Trophoblast cell (in vitro differentiated cells and primary cell): Measurements from ENCODE around the gene TBC1D9.

Experiments
- DNase-seq, 2 donors: peaks; one replicate each; pipeline ENCODE4 v3.0.0-alpha.2; 2016
- H2AFZ ChIP-seq: 2 replicates; pipeline ENCODE4 v1.6.1; 2013; ENCODE audit warnings: low read length, moderate library complexity, mild to moderate bottlenecking; ENCODE audit not compliant: insufficient read depth, poor library complexity
- H2AK5ac ChIP-seq: 2 replicates; pipeline ENCODE4 v1.6.1; 2013; ENCODE audit warnings: mild to moderate bottlenecking, low read length
- H2BK120ac ChIP-seq: 2 replicates; pipeline ENCODE4 v1.6.1; 2013; ENCODE audit warnings: low read length, mild to moderate bottlenecking, moderate library complexity; ENCODE audit not compliant: insufficient read depth, poor library complexity
- H2BK12ac ChIP-seq: 2 replicates; pipeline ENCODE4 v1.6.1; 2013; ENCODE audit warnings: mild to moderate bottlenecking, low read length, moderate library complexity
- H2BK5ac ChIP-seq: 2 replicates; pipeline ENCODE4 v1.6.1; 2013; ENCODE audit warnings: low read length, low read depth, moderate library complexity, mild to moderate bottlenecking; ENCODE audit not compliant: poor library complexity
- H3K14ac ChIP-seq: 2 replicates; pipeline ENCODE4 v1.6.1; 2013; ENCODE audit warnings: mild to moderate bottlenecking, low read length
- H3K18ac ChIP-seq: 2 replicates; pipeline ENCODE4 v1.6.1; 2013; ENCODE audit warnings: mild to moderate bottlenecking, low read length
- H3K23ac ChIP-seq: 2 replicates; pipeline ENCODE4 v1.6.1; 2013; ENCODE audit warnings: low read length
- H3K27ac ChIP-seq: 2 replicates; pipeline ENCODE4 v1.5.1; 2013; ENCODE audit warnings: low read depth, mild to moderate bottlenecking, inconsistent platforms, low read length, moderate library complexity
- H3K27me3 ChIP-seq: 2 replicates; pipeline ENCODE4 v1.6.1; 2013; ENCODE audit warnings: inconsistent platforms, mild to moderate bottlenecking, low read length, moderate library complexity; ENCODE audit not compliant: insufficient read depth
- H3K36me3 ChIP-seq, 2 experiments: 1 replicate in 1 of 2; 2 replicates in 1 of 2; pipeline ENCODE4 v1.6.1; 2013; ENCODE audit warnings: low read length in 2 of 2, mild to moderate bottlenecking in 2 of 2, moderate library complexity in 1 of 2; ENCODE audit not compliant: insufficient read depth in 2 of 2, control insufficient read depth in 1 of 2
- H3K4ac ChIP-seq: 2 replicates; pipeline ENCODE4 v1.6.1; 2013; ENCODE audit warnings: low read depth, mild to moderate bottlenecking, low read length, moderate library complexity
- H3K4me1 ChIP-seq, 2 experiments: 1 replicate in 1 of 2; 2 replicates in 1 of 2; pipeline ENCODE4 v1.6.1; 2013; ENCODE audit warnings: low read length in 2 of 2, mild to moderate bottlenecking in 2 of 2, moderate library complexity in 1 of 2; ENCODE audit not compliant: insufficient read depth in 2 of 2, control insufficient read depth in 1 of 2
- H3K4me2 ChIP-seq: 2 replicates; pipeline ENCODE4 v1.6.1; 2013; ENCODE audit warnings: inconsistent platforms, mild to moderate bottlenecking, low read length, moderate library complexity
- H3K4me3 ChIP-seq: 2 replicates; pipeline ENCODE4 v1.5.1; 2013; ENCODE audit warnings: mild to moderate bottlenecking, low read depth, low read length, inconsistent platforms
- H3K79me1 ChIP-seq: one replicate; pipeline ENCODE4 v1.6.1; 2013; ENCODE audit warnings: low read length
- H3K79me2 ChIP-seq: 2 replicates; pipeline ENCODE4 v1.6.1; 2013; ENCODE audit warnings: low read length, mild to moderate bottlenecking; ENCODE audit not compliant: control insufficient read depth, insufficient read depth, poor library complexity
- H3K9ac ChIP-seq: 2 replicates; pipeline ENCODE4 v1.6.1; 2013; ENCODE audit warnings: mild to moderate bottlenecking, low read length
- H3K9me3 ChIP-seq: 2 replicates; pipeline ENCODE4 v1.6.1; 2013; ENCODE audit warnings: low read depth, mild to moderate bottlenecking, control low read depth, inconsistent platforms, low read length; ENCODE audit not compliant: insufficient read depth
- H4K12ac ChIP-seq: 2 replicates; pipeline ENCODE4 v1.6.1; 2013; ENCODE audit warnings: low read depth, mild to moderate bottlenecking, low read length, moderate library complexity
- H4K8ac ChIP-seq: 2 replicates; pipeline ENCODE4 v1.6.1; 2013; ENCODE audit warnings: low read depth, mild to moderate bottlenecking, low read length, moderate library complexity
- H4K91ac ChIP-seq: one replicate; pipeline ENCODE4 v1.6.1; 2013; ENCODE audit warnings: low read depth, mild to moderate bottlenecking, low read length, moderate library complexity
- WGBS: extraction: QIAGEN DNeasy Blood & Tissue Kit; methylation state at CpG from one replicate; pipeline ENCODE4 v1.1.7; 2013; ENCODE audit warnings: missing lambda C conversion rate; ENCODE audit not compliant: insufficient read length, insufficient coverage; ENCODE audit errors: extremely low coverage; 5-methylcytosine and 5-hydroxymethylcytosine counted together

Gene TBC1D9

DNA sequence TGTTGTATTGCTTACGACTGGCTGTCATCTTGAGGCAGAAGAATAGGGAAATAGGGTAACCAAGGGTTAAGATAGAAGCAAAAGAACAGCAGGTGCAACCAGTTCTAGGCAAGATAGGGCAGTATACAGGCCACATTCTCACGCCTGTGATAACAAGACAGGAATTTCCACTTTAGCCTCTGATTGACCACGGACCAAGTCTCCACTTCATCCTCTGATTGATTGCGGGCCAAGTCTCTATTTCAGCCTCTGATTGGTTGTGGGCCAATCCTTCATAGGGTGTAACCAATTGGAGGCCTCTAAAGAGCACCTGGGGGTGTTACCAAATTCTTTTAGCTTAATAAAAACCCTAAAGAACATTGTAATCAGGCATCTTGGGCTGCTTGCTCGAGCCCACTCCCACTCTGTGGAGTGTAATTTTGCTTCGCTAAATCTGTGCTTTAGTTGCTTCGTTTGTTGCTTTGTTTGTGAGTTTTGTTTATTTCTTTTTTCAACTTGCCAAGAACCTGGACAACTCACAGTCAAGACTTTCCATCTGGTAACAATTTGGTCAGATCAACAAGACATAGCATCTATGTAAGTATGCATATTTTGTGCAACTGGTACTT, 8.7 kb upstream of the TBC1D9 start:
- Histone ChIP-seq H4K91ac (no peak overlapping the region), H2AK5ac (no peak overlapping the region), H3K27ac (no peak overlapping the region), H2BK120ac (no peak overlapping the region), H3K4me1 (peaks cover 0 to 2% of the 10 kb centered on the region in 2 experiments), H3K18ac (no peak overlapping the region), H4K8ac (no peak overlapping the region), H3K79me1 (peaks cover 2% of the 10 kb centered on the region), H3K14ac (no peak overlapping the region), H3K4me3 (no peak overlapping the region), H3K4ac (no peak overlapping the region), H3K4me2 (no peak overlapping the region), H3K23ac (no peak overlapping the region), H3K9me3 (no peaks in the 10 kb centered on the region), H2BK12ac (no peak overlapping the region), H3K79me2 (no peaks in the 10 kb centered on the region), H2BK5ac (no peak overlapping the region), H3K9ac (no peak overlapping the region), H3K27me3 (no peaks in the 10 kb centered on the region), H4K12ac (no peak overlapping the region), H3K36me3 (no peaks in the 10 kb centered on the region), H2AFZ (no peak overlapping the region)
- WGBS: no CpG with 5 or more reads among the region's 7 CpGs
- peak; percentile 40 to 79 for DNase-seq

DNA sequence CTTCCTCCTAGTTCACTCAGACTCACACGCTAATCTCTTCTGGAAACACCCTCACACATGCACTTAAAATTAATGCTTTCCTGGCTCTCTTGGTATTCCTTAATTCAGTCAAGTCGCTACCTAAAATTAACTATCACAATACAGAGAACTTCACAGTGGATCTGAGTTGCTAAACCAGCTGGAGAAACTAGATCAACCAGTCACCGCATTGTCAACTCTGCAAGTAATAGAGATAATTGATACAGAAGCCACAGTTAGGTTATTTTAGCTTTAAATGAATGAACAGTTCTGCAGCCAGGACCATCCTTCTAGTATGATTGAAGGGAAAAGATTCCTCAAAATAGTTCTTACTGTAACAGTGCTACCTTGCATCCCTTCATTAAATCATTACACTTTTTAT, 6.0 kb upstream of the TBC1D9 start:
- Histone ChIP-seq H3K36me3 (no peaks in the 10 kb centered on the region), H3K4me1 (peaks cover 2% of the 10 kb centered on the region in 2 experiments), H2BK5ac (no peak overlapping the region), H2BK12ac (no peak overlapping the region), H3K23ac (no peak overlapping the region), H3K27ac (no peak overlapping the region), H3K4me2 (no peak overlapping the region), H2BK120ac (no peak overlapping the region), H3K14ac (no peak overlapping the region), H2AK5ac (no peak overlapping the region), H3K79me2 (no peaks in the 10 kb centered on the region), H3K27me3 (no peaks in the 10 kb centered on the region), H4K91ac (no peak overlapping the region), H4K12ac (no peak overlapping the region), H2AFZ (no peak overlapping the region), H3K9me3 (no peaks in the 10 kb centered on the region), H3K4me3 (no peak overlapping the region), H3K18ac (no peak overlapping the region), H3K4ac (no peak overlapping the region), H3K9ac (no peak overlapping the region), H3K79me1 (peaks cover 4% of the 10 kb centered on the region), H4K8ac (no peak overlapping the region)
- WGBS: no CpG with 5 or more reads among the region's 3 CpGs
- peak in 1 of 2 donors; percentile 22 for DNase-seq

GRCh38 chr4:140757232-140757630, 1.0 kb upstream of the TBC1D9 start:
- no peak overlapping the region for H2AFZ ChIP-seq
- H2BK120ac ChIP-seq: no peak overlapping the region
- H3K27ac ChIP-seq: peak overlapping the region; percentile 56
- no peak overlapping the region for H2BK5ac ChIP-seq
- H3K4me2 ChIP-seq: peak overlapping the region; percentile 88
- no CpG with 5 or more reads among the region's 3 CpGs for WGBS
- H3K23ac ChIP-seq: no peak overlapping the region
- H4K91ac ChIP-seq: no peak overlapping the region
- no peak overlapping the region for H4K8ac ChIP-seq
- peaks cover 15% of the 10 kb centered on the region for H3K79me2 ChIP-seq
- H3K27me3 ChIP-seq: no peaks in the 10 kb centered on the region
- no peak overlapping the region for H2AK5ac ChIP-seq
- H3K14ac ChIP-seq: no peak overlapping the region
- no peaks in the 10 kb centered on the region for H3K9me3 ChIP-seq
- H3K36me3 ChIP-seq: peaks cover 3% of the 10 kb centered on the region in 2 experiments
- H3K9ac ChIP-seq: no peak overlapping the region
- no peak overlapping the region for H3K4me3 ChIP-seq
- H2BK12ac ChIP-seq: peak overlapping the region; percentile 63
- H3K4me1 ChIP-seq: peaks cover 3 to 7% of the 10 kb centered on the region in 2 experiments
- H4K12ac ChIP-seq: no peak overlapping the region
- no peak overlapping the region for H3K4ac ChIP-seq
- H3K79me1 ChIP-seq: peaks cover 17% of the 10 kb centered on the region
- no peak overlapping the region for H3K18ac ChIP-seq
- no peak for DNase-seq

GRCh38 chr4:140755774-140756318, 339 bp downstream of the TBC1D9 start:
- H2BK120ac ChIP-seq: peak overlapping the region; percentile 75
- H3K4ac ChIP-seq: peak overlapping the region; percentile 99
- H3K4me2 ChIP-seq: peak overlapping the region; percentile 88
- WGBS: no CpG with 5 or more reads among the region's 74 CpGs
- H3K4me3 ChIP-seq: peak overlapping the region; percentile 100
- peak overlapping the region; percentile 98 for H2BK5ac ChIP-seq
- H3K27me3 ChIP-seq: no peaks in the 10 kb centered on the region
- H2AFZ ChIP-seq: peak overlapping the region; percentile 98
- peak overlapping the region; percentile 96 for H4K8ac ChIP-seq
- peak overlapping the region; percentile 99 for H4K12ac ChIP-seq
- peaks cover 17% of the 10 kb centered on the region for H3K79me1 ChIP-seq
- peak; percentile 43 to 66 for DNase-seq
- H3K9ac ChIP-seq: peak overlapping the region; percentile 99
- peaks cover 3 to 7% of the 10 kb centered on the region in 2 experiments for H3K4me1 ChIP-seq
- H4K91ac ChIP-seq: peak overlapping the region; percentile 96
- H2AK5ac ChIP-seq: peak overlapping the region; percentile 100
- H3K9me3 ChIP-seq: no peaks in the 10 kb centered on the region
- H3K79me2 ChIP-seq: peaks cover 15% of the 10 kb centered on the region
- H3K36me3 ChIP-seq: peaks cover 3% of the 10 kb centered on the region in 2 experiments
- peak overlapping the region; percentile 100 for H3K18ac ChIP-seq
- peak overlapping the region; percentile 94 for H3K27ac ChIP-seq
- H3K23ac ChIP-seq: peak overlapping the region; percentile 93
- H2BK12ac ChIP-seq: peak overlapping the region; percentile 97
- peak overlapping the region; percentile 79 for H3K14ac ChIP-seq
